DND-41 (cell line): ENCODE results near the gene SLC17A9.

ENCODE experiments used
- ATAC-seq: fragments of 200-7000 bp; cut with Tn5 transposase; 3 replicates; pipeline ENCODE4 v1.9.1; 2021; ENCODE audit warnings: low read depth; ENCODE audit not compliant: insufficient read depth
- DNase-seq: peaks from one replicate; pipeline ENCODE4 v3.0.0-alpha.2; 2020
- H2AFZ ChIP-seq: 2 replicates; pipeline ENCODE4 v1.6.0; 2012; ENCODE audit warnings: low read depth, low read length
- H3K27ac ChIP-seq: 2 replicates; pipeline ENCODE4 v1.5.1; 2012; ENCODE audit warnings: low read length, inconsistent platforms
- H3K27me3 ChIP-seq: fragments of 200-600 bp; sonication (generic); 2 replicates; pipeline ENCODE4 v1.6.0; 2012; ENCODE audit warnings: low read length, mild to moderate bottlenecking, inconsistent platforms; ENCODE audit not compliant: insufficient read depth, poor library complexity
- H3K36me3 ChIP-seq: 2 replicates; pipeline ENCODE4 v1.5.1; 2012; ENCODE audit warnings: low read length, inconsistent platforms; ENCODE audit not compliant: insufficient read depth
- H3K4me1 ChIP-seq: 2 replicates; pipeline ENCODE4 v1.5.1; 2012; ENCODE audit warnings: mild to moderate bottlenecking, low read length; ENCODE audit not compliant: insufficient read depth
- H3K4me2 ChIP-seq: 2 replicates; pipeline ENCODE4 v1.6.0; 2012; ENCODE audit warnings: mild to moderate bottlenecking, moderate library complexity, low read length, inconsistent platforms; ENCODE audit not compliant: insufficient read depth
- H3K4me3 ChIP-seq, 2 experiments: fragments of 200-600 bp in 1 of 2; shearing (Covaris generic) in 1 of 2; 2 replicates each; pipeline ENCODE4 v1.5.1; 2012 to 2016; ENCODE audit warnings: inconsistent platforms in 2 of 2, low read length in 2 of 2, mild to moderate bottlenecking in 2 of 2, low read depth in 1 of 2, moderate library complexity in 1 of 2
- H3K79me2 ChIP-seq: 2 replicates; pipeline ENCODE4 v1.6.0; 2012; ENCODE audit warnings: low read length, inconsistent platforms; ENCODE audit not compliant: insufficient read depth
- H3K9ac ChIP-seq: 2 replicates; pipeline ENCODE4 v1.6.0; 2012; ENCODE audit warnings: low read depth, mild to moderate bottlenecking, inconsistent platforms, low read length, moderate library complexity
- H3K9me3 ChIP-seq: 2 replicates; pipeline ENCODE4 v1.5.1; 2012; ENCODE audit warnings: low read length, moderate library complexity, mild to moderate bottlenecking, inconsistent platforms; ENCODE audit not compliant: insufficient read depth, severe bottlenecking
- H4K20me1 ChIP-seq: 2 replicates; pipeline ENCODE4 v1.6.0; 2012; ENCODE audit warnings: low read length; ENCODE audit not compliant: insufficient read depth
- EZH2 ChIP-seq: IDR thresholded peaks from 3 replicates; pipeline ENCODE4 v1.6.1; 2012; ENCODE audit warnings: borderline replicate concordance, low read depth, mild to moderate bottlenecking, moderate library complexity, low read length, inconsistent platforms; ENCODE audit not compliant: severe bottlenecking
- TF ChIP-seq, protein P1 (sequence below): IDR thresholded peaks from 2 replicates; pipeline ENCODE4 v1.5.1; 2012; ENCODE audit warnings: borderline replicate concordance, low read length, moderate library complexity, mild to moderate bottlenecking; ENCODE audit not compliant: poor library complexity, severe bottlenecking; ENCODE audit errors: extremely low read depth

Gene SLC17A9, protein sequence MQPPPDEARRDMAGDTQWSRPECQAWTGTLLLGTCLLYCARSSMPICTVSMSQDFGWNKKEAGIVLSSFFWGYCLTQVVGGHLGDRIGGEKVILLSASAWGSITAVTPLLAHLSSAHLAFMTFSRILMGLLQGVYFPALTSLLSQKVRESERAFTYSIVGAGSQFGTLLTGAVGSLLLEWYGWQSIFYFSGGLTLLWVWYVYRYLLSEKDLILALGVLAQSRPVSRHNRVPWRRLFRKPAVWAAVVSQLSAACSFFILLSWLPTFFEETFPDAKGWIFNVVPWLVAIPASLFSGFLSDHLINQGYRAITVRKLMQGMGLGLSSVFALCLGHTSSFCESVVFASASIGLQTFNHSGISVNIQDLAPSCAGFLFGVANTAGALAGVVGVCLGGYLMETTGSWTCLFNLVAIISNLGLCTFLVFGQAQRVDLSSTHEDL

DNA sequence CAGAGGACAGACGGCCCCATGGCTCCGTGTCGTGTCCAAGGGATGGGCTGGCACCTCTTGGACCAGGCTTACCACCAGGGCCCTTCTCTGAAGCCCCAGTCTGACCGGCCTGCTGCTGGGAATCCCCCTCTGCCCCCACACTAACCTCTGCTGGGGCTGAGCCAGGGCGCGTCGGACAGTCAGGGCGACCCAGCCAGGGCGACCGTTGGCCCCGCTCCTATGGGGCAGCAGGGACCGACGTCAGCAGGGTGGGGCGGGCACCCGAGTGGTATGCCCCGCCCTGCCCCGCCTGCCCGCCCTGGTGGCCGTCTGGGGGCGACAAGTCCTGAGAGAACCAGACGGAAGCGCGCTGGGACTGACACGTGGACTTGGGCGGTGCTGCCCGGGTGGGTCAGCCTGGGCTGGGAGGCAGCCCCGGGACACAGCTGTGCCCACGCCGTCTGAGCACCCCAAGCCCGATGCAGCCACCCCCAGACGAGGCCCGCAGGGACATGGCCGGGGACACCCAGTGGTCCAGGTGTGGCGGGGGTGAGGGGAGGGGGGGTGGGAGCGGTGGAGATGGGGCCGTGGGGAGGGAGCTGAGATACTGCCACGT, at the start of gene SLC17A9:
SLC17A9 (plus strand) TSS at position 337 of the 595 bp plus-strand sequence; CDS start at position 459, 122 bp downstream.
- no peak for ATAC-seq
- Histone ChIP-seq H2AFZ (peak within 1 kb of the TSS; percentile 71), H3K27me3 (no peaks in the 10 kb centered on the region), H3K4me3 (peak within 1 kb of the TSS in 1 of 2 experiments; percentile 52; a peak in 3 of 4 replicates), H3K9ac (peak within 1 kb of the TSS; percentile 63), H3K36me3 (peaks cover 31% of the 10 kb centered on the region), H4K20me1 (peaks cover 10% of the 10 kb centered on the region; the same call in 1 of the 2 replicates), H3K27ac (peak within 1 kb of the TSS; percentile 89), H3K4me2 (peak within 1 kb of the TSS; percentile 75), H3K4me1 (peaks cover 37% of the 10 kb centered on the region), H3K9me3 (no peaks in the 10 kb centered on the region), H3K79me2 (peaks cover 9% of the 10 kb centered on the region)
- DNase-seq, result no peak
- TF ChIP-seq EZH2, result no peak
- TF ChIP-seq, protein P1, sequence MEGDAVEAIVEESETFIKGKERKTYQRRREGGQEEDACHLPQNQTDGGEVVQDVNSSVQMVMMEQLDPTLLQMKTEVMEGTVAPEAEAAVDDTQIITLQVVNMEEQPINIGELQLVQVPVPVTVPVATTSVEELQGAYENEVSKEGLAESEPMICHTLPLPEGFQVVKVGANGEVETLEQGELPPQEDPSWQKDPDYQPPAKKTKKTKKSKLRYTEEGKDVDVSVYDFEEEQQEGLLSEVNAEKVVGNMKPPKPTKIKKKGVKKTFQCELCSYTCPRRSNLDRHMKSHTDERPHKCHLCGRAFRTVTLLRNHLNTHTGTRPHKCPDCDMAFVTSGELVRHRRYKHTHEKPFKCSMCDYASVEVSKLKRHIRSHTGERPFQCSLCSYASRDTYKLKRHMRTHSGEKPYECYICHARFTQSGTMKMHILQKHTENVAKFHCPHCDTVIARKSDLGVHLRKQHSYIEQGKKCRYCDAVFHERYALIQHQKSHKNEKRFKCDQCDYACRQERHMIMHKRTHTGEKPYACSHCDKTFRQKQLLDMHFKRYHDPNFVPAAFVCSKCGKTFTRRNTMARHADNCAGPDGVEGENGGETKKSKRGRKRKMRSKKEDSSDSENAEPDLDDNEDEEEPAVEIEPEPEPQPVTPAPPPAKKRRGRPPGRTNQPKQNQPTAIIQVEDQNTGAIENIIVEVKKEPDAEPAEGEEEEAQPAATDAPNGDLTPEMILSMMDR, result no peak

DNA sequence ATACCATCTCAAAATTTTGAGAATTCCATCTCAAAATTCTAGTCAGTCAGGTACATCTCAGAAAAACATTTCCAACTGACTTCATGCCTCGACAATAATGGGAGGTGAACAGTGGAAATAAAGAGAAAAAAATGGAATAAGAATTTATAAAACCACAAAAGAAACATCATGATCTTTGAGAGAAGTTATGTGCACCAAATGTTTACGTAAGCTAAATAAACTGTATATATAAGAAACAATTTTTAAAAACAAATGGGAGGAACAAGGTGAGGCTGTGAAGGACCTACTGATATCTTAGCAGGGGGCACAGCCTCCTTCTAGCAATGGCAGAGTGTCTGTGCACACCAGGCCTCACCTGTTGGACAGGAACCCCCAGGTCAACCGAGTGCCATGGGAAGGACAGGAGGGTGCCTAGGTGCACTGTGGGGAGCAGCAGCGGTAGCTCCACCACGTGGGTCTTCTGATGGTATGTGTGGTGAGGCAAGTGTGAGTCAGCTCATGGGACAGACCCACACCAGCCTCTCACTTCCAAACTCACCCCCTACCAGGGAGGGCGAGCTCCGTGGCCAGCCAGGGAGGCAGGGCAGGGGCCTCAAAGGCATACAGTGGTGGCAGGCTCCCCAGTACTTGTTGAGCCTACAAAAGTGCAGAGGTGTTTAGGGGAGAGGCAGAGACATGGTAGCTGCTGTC, 49.4 kb upstream of the SLC17A9 start:
- Histone ChIP-seq H3K27ac (no peak overlapping the region), H3K4me3 (no peak overlapping the region), H3K9ac (no peak overlapping the region), H2AFZ (no peak overlapping the region), H3K4me2 (no peak overlapping the region), H3K27me3 (no peaks in the 10 kb centered on the region), H4K20me1 (peaks cover 61% of the 10 kb centered on the region), H3K36me3 (peaks cover 94% of the 10 kb centered on the region), H3K9me3 (no peaks in the 10 kb centered on the region), H3K4me1 (no peaks in the 10 kb centered on the region), H3K79me2 (peaks cover 29% of the 10 kb centered on the region)
- no peak for ATAC-seq
- TF ChIP-seq, protein P1, result no peak
- no peak for TF ChIP-seq EZH2
- DNase-seq, result no peak

DNA sequence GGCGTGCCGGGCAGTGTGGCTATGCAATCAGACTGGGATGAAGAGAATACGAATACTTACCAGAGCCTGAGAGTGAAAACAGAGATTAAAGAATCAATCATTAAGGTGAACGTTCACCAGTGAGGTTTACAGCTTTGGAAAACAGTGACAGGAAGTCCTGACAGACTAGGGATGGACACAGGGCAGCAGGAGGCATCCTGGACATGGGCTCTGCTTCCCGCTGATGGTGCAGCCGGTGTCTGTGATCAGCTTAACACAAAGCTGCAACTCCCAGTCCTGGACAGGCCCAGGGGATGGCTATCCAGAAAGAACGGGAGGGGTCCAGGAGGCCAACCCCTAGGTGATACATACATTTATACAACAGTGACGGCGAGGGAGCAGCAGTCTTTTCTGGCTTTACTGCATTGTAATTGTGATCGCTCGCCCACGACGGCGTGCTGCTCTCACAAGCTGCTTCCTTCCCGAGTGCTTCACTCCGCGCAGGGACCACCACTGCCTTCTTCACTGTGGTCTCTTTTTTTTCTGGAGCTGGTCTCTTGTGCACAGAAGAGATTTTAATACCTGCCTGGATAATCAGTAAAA, 46.9 kb upstream of the SLC17A9 start:
- no peak for DNase-seq
- Histone ChIP-seq H2AFZ (no peak overlapping the region), H3K36me3 (peaks cover 100% of the 10 kb centered on the region), H3K27me3 (no peaks in the 10 kb centered on the region), H3K27ac (no peak overlapping the region), H3K9ac (no peak overlapping the region), H3K9me3 (no peaks in the 10 kb centered on the region), H3K79me2 (peaks cover 46% of the 10 kb centered on the region), H3K4me1 (no peaks in the 10 kb centered on the region), H3K4me2 (no peak overlapping the region), H3K4me3 (no peak overlapping the region), H4K20me1 (peaks cover 74% of the 10 kb centered on the region)
- ATAC-seq, result no peak
- TF ChIP-seq EZH2, result no peak
- TF ChIP-seq, protein P1, result no peak
